ENCODE measurements around the gene NDUFAB1.

GRCh38 chr16:23642246-23642774 is 46.2 kb upstream of the NDUFAB1 start:
- TF ChIP-seq CTCF (IDR thresholded peaks at IDR 0.05; ENCODE audit: poor library complexity) (no peak), EZH2 (IDR thresholded peaks at IDR 0.05; ENCODE audit: borderline replicate concordance) (no peak)

Measured in hepatocyte (in vitro differentiated cells).